Non-pigmented ciliary epithelial cell (primary cell): Measurements from ENCODE around the gene PITPNC1.
"Not testable (repeated sequence)": the region's sequence is repeated elsewhere in the genome, so short reads cannot be mapped to it uniquely, and the experiment has no call there.

Experiments
- DNase-seq: peaks from one replicate; pipeline ENCODE4 v3.0.0-alpha.2; 2010; ENCODE audit warnings: low read depth

Gene PITPNC1

GRCh38 chr17:67651218-67651579 is 274.1 kb downstream of the PITPNC1 start:
- DNase-seq: not testable (repeated sequence)

DNA sequence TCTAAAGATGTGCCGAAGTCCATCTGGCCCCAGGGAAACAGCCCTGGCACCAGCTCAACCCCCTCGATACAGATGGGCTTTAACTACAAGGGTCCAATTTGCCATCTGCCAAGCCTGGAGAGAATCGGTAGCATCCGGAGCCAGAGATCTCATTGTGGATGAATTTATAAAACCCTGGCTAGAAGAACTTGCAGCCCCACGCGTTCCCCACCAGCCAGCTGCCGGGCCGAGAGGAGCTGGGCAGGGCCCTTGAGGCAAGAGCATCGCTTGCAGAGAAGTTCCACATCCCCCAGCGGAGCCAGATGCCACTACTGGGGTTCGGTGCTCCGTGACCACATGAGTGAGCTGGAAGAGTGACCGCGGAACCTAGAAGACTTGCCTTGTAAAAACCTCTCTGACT is 275.4 kb downstream of the PITPNC1 start:
- no peak for DNase-seq

GRCh38 chr17:67655478-67656148 is 278.5 kb downstream of the PITPNC1 start:
- no peak for DNase-seq

GRCh38 chr17:67656494-67657203 is 279.6 kb downstream of the PITPNC1 start:
- DNase-seq: no peak

DNA sequence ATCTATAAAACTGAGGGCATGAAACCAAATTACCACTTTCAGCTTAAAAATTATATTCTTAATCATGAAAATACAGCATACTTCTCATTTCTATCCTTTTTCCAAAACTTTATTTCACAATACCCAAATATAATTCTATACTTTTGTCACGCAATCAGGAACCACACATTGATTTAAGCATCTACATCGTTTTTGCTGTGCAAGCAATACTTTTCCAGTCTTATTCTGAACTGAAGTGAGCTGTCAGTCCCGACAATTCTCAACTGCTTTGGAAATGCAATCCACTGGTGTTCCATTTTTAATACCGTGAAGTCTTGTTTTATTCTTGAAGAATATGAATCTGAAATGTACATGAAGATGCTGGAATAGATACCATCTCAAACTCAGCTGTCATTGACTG is 280.5 kb downstream of the PITPNC1 start:
- no peak for DNase-seq

- DNase-seq: no peak
Observed at GRCh38 chr17:67658265-67658664, 281.2 kb downstream of the PITPNC1 start.

DNA sequence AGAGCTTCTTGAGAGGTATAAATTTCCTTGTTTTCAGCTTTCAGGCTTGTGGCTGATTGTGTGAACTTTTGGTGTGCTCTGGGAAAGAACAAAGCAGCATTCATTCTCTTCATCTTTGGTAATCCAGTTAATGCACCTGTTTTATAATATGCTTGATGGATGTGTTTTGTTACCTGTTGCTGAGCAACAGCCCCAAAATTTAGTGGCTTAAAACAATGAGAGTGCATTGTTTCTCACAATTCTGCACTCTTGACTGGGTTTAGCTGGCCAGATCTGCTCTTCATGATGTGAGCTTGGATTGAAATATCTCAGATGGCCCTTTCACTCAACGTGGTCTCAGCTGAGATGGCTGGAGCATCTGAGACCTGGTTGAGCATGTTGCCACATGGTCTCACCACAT is 281.9 kb downstream of the PITPNC1 start:
- DNase-seq: no peak

DNA sequence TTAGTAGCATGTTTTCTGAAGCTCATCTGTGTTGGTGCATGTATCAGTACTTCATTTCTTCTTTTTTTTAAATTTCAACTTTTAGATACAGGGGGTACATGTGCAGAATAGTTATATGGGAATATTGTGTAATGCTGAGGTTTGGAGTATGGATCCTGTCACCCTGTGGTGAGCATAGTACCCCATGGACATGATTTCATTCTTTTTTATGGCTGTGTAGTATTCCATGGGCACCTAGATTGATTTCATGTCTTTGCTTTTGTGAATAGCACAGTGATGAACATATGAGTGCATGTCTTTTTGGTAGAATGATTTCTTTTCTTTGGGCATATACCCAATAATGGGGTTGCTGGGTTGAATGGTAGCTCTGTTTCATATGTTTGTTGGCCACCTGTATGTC is 285.6 kb downstream of the PITPNC1 start:
- no peak for DNase-seq

GRCh38 chr17:67663457-67663856 is 286.4 kb downstream of the PITPNC1 start:
- DNase-seq: no peak

- no peak for DNase-seq
Observed at GRCh38 chr17:67666028-67666427, 288.9 kb downstream of the PITPNC1 start.

DNA sequence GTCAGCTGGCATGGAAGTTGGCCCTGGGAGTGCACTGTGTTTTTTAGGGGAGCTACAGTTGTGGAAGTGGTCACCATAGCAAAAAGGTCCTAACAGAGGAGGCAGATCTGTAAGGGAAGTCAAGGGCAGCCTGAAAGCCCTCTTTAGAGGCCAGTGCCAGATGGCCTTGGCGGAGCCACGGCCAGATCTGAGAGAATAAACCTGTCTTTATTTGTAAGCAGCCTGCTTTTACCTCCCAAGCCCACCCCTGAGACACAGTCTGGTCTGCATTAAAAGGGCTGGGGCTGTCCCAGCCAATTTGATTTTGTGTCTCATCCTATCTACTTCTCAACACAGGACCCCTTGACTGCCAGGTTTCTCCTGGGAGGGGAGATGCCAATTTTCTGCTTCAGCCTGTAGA is 289.6 kb downstream of the PITPNC1 start:
- DNase-seq: no peak

DNA sequence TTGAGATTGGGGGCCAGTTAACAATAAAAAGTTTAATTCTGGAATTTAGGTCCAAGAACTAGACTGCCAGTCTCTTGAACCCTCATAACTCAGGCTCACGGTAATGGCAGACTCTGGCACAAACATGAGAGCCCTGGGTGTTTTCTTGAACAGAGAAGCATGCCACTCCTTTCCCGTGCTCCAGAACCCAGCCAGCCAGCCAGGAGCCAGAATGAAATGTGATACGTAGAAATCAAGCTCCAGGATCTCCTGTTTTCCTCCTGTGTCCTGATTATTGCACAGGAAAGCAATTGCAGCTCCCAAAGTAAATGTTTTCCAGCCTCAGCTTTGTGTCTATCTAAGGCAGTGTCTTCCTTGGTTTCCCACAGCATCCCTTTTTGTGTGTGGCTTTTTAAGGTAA is 294.4 kb downstream of the PITPNC1 start:
- no peak for DNase-seq

DNA sequence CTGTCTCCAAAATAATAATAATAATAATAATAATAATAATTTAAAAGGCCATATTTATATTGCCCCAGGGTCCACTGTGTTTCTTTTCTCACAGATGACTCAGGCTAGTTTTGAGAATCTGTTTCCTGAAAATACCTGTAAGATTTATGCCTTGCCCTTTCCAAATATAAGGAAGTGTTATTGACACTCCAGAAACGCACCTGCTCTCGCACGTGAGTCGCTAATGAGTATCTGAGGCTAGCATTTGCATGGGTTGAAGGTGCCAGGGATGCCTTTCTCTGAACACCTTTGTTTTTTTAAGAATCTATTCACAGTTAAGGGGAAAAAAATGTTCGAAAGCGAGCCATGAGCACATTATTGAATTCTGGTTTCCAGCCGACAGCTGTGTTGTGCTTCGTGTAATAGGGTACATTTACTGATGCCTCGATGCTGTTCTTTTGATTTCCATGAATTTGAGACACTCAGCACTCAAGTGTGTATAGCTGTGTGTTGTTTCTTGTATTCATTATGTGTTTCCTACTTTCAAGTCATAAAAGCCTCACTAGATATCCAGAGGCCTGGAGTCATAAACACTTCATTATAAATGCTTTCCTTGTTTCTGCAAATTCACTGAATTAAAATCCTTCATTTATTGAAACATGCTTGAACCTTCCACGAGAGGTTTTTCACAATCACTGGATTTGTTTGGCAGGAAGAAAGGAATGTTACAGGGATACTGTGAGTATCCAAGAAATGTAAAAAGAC is 295.7 kb downstream of the PITPNC1 start:
- DNase-seq: no peak

DNA sequence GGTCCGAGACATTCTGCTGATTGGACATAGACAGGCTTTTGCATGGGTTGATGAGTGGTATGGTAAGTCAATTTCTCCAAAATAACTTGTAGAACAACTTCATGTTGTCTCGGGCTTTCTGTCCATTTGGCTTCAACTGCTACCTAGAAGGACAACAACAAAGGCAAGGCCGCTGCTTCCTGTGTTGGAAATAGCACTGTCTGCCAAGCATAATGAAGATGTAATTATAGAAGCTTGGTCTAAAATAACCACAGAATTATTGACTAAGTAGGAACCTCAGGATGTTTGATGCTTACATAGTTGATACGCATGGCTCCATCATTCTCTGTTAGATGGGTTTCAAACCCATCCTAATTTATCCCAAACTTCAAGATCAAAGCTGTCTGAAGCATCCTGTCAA is 298.4 kb downstream of the PITPNC1 start:
- no peak for DNase-seq

DNA sequence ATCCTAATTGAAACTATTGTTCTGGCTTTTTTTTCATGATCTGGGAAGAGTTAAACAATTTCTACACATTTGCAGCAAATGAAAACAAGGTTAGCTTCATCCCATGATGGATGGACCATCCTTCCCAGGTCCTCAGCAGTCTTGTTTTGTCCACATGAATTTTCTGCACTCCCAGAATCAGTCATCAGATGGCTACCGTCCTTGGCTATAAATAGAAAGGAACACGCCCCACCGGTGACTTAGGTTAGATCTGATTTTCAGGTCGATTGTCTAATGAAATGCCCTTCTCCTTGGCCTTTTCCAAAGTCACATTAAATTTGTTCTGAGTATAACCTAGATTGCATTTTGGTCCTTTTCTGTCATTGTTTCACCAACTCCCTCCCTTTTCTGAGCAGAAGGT is 299.2 kb downstream of the PITPNC1 start:
- DNase-seq: no peak

DNA sequence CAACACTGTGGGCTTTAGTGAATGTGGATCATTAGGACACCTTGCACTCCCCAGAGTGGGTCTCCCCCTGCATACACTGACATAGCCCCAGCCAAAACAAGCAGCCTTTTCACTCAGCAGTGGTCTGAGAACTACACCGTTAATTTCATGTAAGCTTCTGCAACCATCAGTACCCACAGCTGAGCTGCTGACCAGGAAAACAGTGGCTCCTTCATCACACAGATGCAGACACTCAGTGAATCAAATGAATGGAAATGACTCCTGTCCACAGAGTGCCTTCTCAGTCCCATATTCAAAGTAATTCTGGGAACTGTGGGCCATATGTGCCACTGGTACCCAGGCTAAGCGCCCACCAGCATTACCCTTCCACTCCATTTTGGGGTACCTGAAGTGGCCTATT is 301.3 kb downstream of the PITPNC1 start:
- DNase-seq: no peak

DNA sequence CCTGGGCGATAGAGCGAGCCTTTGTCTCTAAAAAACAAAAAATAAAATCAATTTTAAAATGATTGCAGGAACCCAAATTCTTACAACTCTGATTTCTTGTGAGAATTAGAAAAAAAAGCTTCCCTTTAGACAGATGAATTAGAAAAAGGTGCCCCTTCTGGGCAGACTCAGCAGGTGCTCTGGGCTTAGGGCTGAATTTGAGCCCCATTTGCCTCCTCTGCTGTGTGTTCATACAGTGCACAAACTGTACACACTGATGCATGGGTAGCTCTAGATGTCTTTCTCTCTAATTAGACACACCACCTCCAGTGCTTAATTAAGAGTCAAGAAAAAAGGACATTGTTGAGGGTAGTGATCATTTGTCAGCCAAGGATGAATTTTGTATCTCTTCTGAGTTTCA is 302.1 kb downstream of the PITPNC1 start:
- no peak for DNase-seq

DNA sequence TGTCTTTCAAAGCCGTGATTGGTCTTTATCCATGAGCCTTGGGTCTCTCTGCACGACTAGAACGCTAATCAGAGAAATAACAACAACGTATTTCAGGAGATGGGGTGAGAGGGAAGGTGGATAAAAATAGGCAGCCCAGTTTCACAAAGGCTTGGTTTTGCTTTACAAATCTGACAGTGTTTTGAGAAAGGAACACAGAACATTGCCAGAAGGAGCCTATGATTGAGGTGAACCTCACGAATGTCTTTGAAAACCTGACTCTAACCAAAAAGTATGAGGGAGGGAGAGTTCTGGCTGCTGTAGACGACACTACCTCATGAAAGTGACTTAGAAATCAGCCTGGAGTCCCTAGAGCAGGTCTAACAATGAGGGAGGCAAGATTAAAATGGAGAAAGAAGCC is 302.6 kb downstream of the PITPNC1 start:
- DNase-seq: no peak

DNA sequence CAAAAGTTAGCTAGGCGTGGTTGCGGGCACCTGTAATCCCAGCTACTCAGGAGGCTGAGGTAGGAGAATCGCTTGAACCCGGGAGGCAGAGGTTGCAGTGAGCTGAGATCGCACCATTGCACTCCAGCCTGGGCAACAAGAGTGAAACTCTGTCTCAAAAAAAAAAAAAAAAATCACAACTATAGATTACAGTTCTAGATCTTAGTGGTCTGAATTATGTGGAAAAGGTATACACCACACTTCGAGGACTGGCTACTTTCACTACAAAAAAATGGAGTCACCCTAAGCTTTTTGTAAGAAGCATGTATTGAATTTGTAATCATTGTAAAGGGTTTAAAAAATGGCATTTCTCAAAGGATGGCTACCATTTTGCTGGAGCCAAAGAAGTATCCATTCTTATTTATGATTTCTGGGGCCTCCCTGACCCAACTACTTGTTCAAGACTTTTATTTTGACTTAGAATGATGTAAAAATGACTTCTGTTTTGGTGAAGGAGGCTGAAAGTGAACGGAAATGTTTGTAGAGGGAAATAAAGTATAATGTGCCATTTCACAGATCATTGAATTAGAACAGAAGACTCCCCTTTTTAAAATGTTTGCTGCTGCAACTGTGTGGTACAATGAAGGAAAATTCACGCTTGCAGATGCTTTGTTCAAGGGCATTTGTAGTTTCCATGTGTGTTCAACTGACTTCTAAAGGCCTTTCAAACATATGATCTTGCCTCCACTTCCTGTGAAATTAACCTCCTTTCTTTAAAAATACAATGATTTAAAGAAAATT is 303.6 kb downstream of the PITPNC1 start:
- no peak for DNase-seq

- no peak for DNase-seq
Observed at GRCh38 chr17:67682196-67682595, 305.1 kb downstream of the PITPNC1 start.

- DNase-seq: no peak
Observed at GRCh38 chr17:67685351-67685750, 308.3 kb downstream of the PITPNC1 start.

DNA sequence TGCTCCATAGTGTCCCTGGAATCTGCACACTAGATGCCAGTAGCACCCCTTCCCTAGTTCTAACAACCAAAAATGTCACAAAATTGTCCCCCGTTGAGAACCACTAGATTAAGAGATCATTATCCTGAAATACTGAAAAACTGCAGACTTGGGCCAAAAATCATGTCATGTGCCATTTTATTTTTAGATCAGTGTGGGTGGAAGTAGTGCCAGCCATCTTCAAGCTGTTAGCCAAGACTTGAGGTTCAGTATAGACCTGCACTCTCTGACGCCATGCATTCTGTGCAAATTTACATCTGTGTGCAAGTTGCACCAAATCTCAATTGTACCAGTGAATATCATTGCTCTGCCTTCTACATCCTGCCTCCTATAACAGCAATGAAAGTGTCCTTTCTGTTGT is 309.2 kb downstream of the PITPNC1 start:
- no peak for DNase-seq

- no peak for DNase-seq
Observed at GRCh38 chr17:67687511-67687910, 310.4 kb downstream of the PITPNC1 start.
